GM19463 (cell line): Measurements from ENCODE around the gene ALKBH1.

ENCODE experiments used
- ATAC-seq: cut with Tn5 transposase; IDR thresholded peaks from one replicate; pipeline ENCODE4 v1.9.1; 2021; ENCODE audit warnings: mild to moderate bottlenecking, moderate library complexity; ENCODE audit not compliant: unreplicated experiment

The ALKBH1 gene

DNA sequence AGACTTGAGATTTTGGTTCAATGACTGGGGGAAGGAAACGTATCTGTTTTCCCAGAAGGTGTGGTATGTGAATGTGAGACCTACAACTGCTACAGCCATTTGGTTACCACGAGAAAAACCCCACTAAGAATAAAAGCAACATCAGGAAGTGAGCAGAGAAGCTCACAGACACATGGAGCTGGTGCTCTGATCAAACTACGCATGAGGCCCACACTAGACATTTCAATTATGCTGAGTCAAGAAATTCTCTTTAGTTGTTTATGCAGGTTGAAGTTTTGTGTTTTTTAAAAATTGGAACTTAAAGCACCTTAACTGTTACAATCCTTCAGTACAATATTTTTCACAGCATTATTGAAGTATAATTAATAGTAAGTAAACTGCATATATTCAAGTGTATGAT, 82.5 kb downstream of the ALKBH1 start:
- no peak for ATAC-seq

DNA sequence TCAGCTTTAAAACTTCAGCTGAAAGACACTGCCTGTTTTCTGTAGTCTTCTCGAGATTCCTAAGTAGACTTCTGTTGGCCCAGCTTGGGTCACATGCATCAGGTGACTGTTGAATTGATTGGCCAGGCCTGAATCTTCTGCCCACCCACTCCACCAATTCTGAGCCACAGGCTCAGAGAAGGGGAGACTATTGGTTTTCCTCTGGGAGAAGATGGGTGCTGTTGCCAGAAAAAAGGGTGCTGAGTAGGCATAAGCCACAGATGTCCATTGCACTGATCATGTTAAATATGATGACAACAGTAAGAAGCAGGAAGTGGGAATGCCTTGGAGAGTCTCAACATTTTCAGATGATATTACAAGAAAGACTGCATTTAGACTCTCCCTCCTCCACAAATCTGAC, 84.6 kb downstream of the ALKBH1 start:
- ATAC-seq = no peak
